GM12864 (cell line): Measurements from ENCODE around the gene PDXDC1.
"Not testable (repeated sequence)": the region's sequence is repeated elsewhere in the genome, so short reads cannot be mapped to it uniquely, and the experiment has no call there.

Source experiments
- DNase-seq: peaks from one replicate; pipeline ENCODE4 v3.0.0-alpha.2; 2011; ENCODE audit warnings: low read depth
- H3K4me3 ChIP-seq: 2 replicates; pipeline ENCODE4 v1.5.1; 2011; ENCODE audit warnings: mild to moderate bottlenecking, low read depth, low read length, control low read depth

The PDXDC1 gene

DNA sequence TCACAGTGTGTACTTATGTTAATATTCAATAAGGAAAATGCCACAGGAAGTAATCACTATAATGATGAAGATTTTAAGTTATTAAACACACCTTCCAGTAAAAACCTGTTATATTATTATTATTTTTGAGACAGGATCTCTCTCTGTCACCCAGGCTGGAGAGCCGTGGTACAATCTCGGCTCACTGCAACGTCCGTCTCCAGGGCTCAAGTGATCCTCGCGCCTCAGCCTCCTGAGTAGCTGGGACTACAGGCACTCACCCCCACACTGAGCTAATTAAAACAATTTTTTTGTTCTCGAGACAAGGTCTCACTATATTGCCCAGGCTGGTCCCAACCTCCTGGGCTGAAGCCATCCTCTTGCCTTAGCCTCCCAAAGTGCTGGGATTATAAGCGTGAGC, 3.5 kb downstream of the PDXDC1 start:
- not testable (repeated sequence) for DNase-seq, H3K4me3 ChIP-seq

DNA sequence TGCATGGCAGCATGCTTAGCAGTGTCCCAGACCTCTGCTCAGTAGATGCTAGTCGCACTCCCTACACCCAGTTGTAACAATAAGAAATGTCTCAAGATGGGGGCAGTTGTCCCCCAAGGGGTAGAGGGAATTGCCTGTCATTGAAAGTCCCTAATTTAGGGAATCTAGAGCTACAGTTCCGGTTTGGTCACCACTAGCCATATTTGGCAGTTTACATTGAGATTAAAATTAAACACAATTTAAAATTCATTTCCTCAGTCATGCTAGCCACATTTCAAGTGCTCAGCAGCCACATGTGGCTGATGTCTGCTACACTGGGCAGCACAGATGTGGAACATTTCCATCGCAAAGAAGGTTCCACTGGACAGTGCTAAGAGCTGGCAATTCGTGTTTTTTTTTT, 4.1 kb downstream of the PDXDC1 start:
- DNase-seq, H3K4me3 ChIP-seq: not testable (repeated sequence)

DNA sequence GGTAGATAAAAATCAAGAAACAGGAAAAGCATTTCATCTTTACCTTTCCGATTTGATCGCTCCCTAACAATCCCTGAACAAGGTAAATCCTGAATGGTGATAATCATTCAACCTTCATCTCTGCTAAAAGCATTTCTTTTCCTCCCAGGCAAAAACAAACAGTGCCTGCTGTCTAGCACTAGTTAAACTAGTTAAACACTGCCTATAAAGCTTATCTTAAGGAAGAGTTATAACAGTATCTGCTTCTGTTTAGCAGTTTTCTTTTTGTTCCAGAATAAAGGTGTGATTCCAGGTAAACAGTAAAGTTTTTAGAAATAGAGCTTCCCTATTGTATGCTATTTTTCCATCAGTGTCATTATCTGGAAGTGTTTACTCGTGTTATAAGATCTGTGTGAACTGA, 6.4 kb downstream of the PDXDC1 start:
- H3K4me3 ChIP-seq, result not testable (repeated sequence)

DNA sequence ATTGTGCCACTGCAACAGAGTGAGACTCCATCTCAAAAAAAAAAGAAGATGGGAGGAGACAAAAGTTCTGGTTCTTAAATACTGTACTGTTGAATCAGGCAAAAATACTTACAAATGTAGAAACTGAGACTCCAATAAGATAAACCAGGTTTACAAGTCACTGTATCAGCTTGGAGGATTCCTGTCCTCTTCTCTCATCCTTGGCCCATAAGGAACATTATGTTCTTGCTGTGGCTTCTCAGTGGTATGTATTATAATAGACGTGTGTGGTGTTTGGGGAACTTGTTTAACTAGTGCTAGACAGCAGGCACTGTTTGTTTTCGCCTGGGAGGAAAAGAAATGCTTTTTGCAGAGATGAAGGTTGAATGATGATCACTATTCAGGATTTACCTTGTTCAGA, 7.7 kb downstream of the PDXDC1 start:
- not testable (repeated sequence) for DNase-seq, H3K4me3 ChIP-seq

More for the DNA sequence above, 6.4 kb downstream of the PDXDC1 start:
- not testable (repeated sequence) for DNase-seq

DNA sequence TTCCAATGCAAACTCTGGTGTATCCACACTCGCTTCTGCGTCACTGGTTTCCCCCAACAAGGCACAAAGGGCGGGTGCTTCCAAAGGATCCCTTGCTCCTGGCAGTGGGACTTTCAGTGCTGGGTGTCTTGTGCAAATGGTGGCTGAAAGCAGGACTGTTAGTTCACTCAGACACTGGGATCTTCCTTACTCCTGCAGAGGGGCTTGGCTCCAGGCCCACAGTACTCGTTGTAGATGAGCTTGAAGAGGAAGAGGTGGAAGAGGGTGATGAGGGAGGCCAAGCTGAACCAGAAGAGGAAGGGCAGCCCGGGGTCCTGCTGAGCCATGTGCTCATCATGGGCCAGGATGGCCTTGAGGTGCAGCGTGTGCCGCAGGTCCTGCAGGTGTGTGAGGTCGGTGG, 13.3 kb downstream of the PDXDC1 start:
- H3K4me3 ChIP-seq, DNase-seq: not testable (repeated sequence)

DNA sequence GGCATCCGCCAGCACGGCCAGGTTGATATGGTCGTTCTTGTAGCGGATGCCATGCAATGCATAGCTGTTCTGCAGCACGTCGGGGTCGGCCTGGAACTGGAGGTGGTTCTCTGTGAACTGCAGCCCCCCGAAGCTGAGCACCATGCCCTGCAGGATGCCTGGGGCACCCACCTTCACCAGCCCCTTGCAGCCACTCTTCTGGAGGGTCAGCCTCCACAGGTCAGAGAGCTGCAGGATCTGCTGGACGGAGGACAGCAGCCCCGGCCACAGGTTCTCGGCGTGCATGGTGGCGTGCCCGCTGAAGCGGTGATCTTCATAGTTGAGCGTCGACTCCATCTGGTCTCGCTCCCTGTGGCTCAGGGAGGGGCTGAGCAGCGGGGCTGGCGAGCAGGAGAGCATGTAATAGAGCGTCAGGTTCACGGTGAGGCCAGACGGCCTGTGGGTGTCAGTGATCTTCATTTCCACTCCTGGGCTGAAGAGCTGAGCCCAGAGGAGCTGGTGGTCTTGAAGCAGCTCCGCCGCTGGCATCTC, 13.9 kb downstream of the PDXDC1 start:
- not testable (repeated sequence) for DNase-seq, H3K4me3 ChIP-seq

DNA sequence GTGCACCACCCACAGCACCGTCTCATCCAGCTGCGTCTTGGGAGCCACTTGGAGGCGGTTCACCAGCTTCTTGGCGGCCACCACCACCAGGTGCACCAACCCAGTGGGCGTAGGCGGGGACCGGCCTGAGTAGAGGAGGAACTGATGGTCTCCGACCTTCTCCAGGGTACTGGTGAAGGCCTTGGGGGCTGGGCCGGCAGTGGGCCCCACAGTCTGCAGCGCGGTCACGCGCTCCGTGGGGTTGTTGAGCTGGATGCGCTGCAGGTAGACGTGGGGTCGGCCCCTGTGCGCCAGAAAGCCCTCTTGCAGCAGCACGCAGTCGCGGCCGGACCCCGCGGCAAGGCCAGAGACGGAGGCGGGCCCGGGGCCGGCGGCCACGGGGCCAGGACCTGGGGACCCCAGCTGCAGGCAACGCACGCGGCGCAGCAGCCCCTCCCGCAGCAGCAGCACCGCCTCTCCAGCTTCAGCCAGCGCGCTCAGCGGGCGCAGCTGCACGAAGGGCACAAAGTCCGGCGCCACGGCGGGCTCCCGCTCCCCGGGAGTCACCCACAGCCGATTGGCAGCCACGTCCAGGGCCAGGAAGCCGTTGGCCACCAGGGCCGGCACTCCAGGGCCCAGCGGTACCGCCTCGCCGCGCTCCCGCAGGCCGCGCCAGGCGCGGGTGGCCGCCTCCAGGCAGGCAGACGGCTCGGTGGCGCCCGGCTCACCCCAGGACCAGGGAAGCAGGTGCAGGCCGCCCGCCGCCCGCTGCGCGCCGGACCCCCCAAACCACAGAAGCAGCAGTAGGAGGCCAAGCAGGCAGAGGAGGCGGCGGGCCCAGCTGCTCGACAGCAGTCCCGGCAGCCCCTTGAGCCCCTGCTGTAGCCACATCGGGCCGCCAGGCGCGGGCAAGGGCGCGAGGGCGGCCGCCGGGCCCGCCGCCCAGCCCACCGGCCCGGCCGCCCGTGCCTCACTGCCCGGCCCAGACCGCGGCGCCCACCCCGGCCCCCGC, 14.8 kb downstream of the PDXDC1 start:
- DNase-seq, H3K4me3 ChIP-seq: not testable (repeated sequence)

DNA sequence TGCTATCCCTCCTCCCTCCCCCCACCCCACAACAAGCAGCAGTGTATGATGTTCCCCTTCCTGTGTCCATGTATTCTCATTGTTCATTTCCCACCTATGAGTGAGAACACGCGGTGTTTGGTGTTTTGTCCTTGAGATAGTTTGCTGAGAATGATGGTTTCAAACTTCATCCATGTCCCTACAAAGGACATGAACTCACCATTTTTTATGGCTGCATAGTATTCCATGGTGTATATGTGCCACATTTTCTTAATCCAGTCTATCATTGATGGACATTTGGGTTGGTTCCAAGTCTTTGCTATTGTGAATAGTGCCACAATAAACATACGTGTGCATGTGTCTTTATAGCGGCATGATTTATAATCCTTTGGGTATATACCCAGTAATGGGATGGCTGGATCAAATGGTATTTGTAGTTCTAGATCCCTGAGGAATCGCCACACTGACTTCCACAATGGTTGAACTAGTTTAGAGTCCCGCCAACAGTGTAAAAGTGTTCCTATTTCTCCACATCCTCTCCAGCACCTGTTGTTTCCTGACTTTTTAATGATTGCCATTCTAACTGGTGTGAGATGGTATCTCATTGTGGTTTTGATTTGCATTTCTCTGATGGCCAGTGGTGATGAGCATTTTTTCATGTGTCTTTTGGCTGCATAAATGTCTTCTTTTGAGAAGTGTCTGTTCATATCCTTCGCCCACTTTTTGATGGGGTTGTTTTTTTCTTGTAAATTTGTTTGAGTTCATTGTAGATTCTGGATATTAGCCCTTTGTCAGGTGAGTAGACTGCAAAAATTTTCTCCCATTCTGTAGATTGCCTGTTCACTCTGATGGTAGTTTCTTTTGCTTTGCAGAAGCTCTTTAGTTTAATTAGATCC, 18.7 kb downstream of the PDXDC1 start:
- DNase-seq, H3K4me3 ChIP-seq: not testable (repeated sequence)

DNA sequence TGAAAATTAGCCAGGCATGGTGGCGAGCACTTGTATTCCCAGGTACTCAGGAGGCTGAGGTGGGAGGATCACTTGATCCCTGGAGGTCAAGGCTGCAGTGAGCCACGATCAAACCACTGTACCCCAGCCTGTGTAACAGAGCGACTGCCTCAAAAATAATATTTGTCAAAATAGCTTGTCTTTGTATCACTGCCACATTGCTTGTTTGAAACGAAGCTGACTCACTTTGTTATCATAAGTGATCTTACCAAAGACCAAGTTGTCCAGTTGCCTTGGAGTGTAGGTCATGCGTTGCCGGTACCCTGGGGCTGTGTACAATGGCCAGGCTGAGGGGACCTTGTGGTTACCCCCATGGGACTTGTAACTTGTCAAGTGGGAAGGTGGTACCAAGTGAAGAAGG, 21.9 kb downstream of the PDXDC1 start:
- H3K4me3 ChIP-seq, DNase-seq: not testable (repeated sequence)

DNA sequence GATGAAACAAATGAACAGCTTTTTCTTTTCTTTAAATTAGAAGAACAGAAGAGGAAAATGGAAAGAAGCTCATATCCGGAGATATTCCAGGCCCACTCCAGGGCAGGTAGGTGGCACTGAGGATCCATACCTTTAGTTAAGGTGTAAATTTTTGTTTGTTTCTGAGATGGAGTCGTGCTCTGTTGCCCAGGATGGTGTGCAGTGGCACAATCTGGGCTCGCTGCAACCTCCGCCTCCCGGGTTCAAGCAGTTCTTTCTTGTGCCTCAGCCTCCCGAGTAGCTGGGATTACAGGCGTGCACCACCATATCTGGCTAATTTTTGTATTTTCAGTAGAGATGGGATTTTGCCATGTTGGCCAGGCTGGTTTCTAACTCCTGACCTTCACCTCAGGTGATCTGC, 23.5 kb downstream of the PDXDC1 start:
- DNase-seq, H3K4me3 ChIP-seq: not testable (repeated sequence)

DNA sequence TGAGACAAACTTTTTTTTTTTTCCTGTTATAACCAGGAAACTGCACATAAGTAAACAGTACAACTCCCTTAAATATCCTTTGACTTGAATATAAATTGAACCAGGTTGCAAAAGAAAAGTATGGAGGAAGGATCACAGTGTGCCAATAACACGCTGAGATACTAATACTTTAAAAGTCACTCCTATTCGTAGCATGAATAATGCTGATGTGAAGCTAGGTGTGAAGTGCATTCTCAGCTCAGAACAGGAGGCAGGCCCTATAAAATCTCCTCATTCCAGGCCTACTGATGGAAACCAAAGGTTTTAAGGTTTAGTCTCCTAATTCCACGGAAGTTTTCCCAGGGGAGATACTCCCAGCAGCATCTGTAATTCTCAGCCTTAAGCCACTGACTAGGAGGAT, 25.0 kb downstream of the PDXDC1 start:
- H3K4me3 ChIP-seq, DNase-seq: not testable (repeated sequence)

DNA sequence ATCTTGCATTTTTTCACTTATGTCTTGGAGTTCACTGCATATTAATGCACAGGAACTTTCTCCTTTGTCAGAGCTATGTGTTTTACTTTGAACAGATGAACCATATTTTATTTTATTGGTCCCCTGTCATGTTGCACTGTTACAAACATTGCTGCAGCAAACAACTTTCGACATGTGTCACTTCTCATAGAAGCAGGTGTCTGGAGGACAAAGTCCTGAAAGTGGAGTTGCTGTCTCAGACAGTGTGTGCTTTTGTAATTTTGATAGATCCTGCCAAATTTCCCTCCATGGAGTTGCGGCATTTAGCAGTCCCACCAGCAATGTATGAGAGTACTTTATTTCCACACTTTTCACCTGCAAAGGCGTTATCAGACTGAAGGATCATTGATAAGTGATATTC, 27.6 kb downstream of the PDXDC1 start:
- H3K4me3 ChIP-seq, DNase-seq: not testable (repeated sequence)

DNA sequence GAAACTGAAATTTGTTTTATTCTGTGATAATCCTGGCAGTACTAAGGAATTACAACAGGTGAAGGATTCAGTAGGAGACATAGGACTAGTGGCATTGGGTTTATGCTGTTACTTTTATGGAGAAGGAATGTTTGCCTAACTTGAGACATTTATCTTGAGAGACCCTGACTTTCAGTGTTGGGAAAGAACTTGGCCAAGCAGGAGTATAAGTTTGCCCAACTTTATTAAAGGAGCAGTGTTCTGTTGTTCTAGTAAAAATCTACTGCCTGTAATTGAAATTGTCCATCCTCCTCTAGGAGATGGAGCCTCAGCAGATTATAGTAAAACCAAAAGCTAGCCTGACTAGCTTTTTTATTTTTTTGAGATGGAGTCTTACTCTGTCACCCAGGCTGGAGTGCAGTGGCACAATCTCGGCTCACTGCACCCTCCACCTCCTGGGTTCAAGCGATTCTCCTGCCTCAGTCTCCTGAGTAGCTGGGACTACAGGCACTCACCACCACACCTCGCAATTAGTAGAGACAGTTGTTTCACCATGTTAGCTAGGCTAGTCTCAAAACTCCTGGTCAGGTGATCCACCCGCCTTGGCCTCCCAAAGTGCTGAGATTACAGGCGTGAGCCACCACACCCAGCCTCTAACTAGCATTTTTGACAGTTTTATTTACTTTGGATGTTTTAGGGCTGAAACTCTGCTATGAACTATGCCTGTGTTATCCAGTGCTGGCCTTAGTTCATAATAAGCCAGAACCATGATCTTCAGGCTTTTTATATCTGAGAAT, 30.7 kb downstream of the PDXDC1 start:
- DNase-seq, H3K4me3 ChIP-seq: not testable (repeated sequence)

DNA sequence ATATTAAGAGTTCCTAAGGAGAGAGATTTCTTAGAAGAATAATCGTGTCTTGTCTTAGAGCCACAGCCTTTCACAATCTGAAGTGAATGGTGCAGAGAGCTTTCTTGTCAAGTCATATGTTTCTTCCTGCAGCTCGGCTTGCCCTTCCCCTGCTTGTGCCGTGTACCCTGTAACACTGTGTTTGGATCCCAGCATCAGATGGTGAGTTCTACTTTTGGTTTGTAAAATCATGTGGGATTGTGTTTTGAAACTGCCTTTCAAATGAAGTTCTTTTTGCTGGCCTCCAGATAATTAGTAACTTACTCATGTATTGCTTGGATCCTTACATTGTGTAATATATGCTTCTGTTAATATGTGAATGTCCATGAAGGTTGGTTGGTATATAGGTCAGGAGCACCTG, 33.8 kb downstream of the PDXDC1 start:
- H3K4me3 ChIP-seq, DNase-seq: not testable (repeated sequence)

DNA sequence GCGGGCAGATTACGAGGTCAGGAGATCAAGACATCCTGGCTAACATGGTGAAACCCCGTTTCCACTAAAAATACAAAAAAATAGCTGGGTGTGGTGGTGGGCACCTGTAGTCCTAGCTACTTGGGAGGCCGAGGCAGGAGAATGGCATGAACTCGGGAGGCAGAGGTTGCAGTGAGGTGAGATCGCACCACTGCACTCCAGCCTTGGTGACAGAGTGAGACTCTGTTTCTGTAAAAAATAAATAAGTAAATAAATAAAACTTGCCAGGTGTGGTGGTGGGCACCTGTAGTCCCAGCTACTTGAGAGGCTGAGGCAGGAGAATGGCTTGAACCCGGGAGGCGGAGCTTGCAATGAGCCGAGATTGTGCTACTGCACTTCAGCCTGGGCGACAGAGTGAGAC, 38.1 kb downstream of the PDXDC1 start:
- not testable (repeated sequence) for DNase-seq, H3K4me3 ChIP-seq

DNA sequence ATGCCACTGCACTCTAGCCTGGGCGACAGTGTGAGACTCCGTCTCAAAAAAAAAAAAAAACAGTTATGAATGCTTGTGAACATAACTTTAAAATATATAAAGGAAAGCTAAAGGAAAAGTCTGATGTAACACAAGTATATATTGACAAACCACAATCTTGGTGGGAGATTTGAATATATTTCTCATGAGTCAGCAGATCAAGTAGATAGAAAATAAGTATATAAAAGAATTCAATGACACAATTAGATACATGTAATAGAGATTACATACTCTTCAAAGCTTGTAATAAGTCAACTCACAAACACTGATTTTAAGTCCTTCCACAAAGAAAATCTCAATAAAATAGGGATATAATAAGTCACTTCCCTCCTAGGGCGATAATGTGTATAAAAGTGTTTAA, 40.8 kb downstream of the PDXDC1 start:
- not testable (repeated sequence) for H3K4me3 ChIP-seq, DNase-seq

DNA sequence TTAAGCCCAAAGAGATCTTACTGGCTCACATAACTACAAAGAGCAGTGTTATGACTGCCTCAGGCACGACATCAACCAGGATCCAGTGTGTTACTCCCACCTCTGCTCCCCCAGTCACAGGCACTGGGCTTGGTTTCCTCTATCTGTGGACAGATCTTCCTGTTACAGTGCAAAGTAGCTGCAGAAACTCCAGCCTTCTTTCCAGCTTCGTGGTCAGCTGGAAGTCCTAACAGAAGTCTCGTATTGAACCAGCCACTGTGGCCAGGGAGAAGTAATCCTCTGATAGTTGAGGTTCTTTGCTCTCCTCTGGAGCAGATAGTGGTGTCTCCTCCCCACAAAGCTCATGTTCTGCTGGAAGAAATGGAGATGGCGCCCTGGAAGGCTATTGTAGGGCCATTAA, 41.5 kb downstream of the PDXDC1 start:
- not testable (repeated sequence) for H3K4me3 ChIP-seq, DNase-seq

DNA sequence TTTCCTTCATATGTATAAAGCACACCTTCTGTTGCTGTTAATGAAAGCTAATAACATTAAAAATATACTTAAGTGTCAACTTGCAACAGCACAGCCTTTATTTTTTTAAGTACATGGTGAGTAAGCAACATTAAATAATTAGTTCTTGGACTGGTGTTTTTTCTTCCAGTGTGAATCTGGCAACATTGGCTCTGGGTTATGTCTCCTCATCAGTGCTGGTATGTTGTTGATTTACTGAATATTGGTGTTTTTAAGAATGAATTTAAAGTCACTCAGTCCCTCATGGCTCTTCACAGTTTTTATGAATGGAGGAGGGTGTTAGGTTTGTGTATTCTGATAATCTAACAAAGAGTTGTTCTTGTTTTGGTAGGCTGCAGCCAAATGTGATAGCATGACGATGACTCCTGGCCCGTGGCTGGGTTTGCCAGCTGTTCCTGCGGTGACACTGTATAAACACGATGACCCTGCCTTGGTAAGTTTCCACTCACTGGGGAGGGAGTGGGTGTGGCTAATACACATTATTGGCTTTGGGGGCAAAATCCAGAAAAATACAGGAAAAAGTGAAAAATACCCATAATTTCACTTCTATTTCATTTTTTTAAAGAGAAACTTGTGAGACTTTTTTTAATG, 42.2 kb downstream of the PDXDC1 start:
- not testable (repeated sequence) for H3K4me3 ChIP-seq, DNase-seq
